Measurements from ENCODE around the gene TLR3. TPM values are rescaled to one million over a fixed set of nuclear protein-coding genes. Genes with fewer than 3 reads are reported as not detected.

TLR3 gene
- total and polyA plus RNA-seq, 7 donors, result 1.8 to 8.2 (median 3.1) TPM

GRCh38 chr4:186081202-186081807 is 12.3 kb downstream of the TLR3 start:
- peaks cover 0 to 34% (median 2%) of the 10 kb centered on the region in 4 donors for H3K36me3 ChIP-seq
- TF ChIP-seq POLR2AphosphoS5 (IDR thresholded peaks at IDR 0.05), result no peak
- no peak for TF ChIP-seq POLR2A (IDR thresholded peaks at IDR 0.05)
- TF ChIP-seq EP300 (IDR thresholded peaks at IDR 0.05), result no peak

GRCh38 chr4:186082221-186082620 is 13.3 kb downstream of the TLR3 start:
- peaks cover 0 to 34% (median 2%) of the 10 kb centered on the region in 4 donors for H3K36me3 ChIP-seq
- intact Hi-C loops (cut with DNase I), result no loop called here
- no peaks in the 10 kb centered on the region for H3K9me3 ChIP-seq
- no peak for TF ChIP-seq EP300 (IDR thresholded peaks at IDR 0.05)
- no peak for TF ChIP-seq POLR2A (IDR thresholded peaks at IDR 0.05)
- no peak for TF ChIP-seq CTCF (IDR thresholded peaks at IDR 0.05)
- TF ChIP-seq POLR2AphosphoS5 (IDR thresholded peaks at IDR 0.05), result no peak
- 76 to 86% methylated on average over 4 of the region's 4 CpGs for WGBS, 2 donors
- H3K27me3 ChIP-seq, result no peaks in the 10 kb centered on the region
- no peak overlapping the region for H3K4me3 ChIP-seq
- no peak for DNase-seq
- peaks cover 0 to 5% (median 0%) of the 10 kb centered on the region in 4 donors for H3K4me1 ChIP-seq
- H3K27ac ChIP-seq, result no peak overlapping the region

More at GRCh38 chr4:186081202-186081807, 12.3 kb downstream of the TLR3 start:
- H3K4me1 ChIP-seq, result peaks cover 0 to 5% (median 0%) of the 10 kb centered on the region in 4 donors
- H3K4me3 ChIP-seq, result no peak overlapping the region
- no peaks in the 10 kb centered on the region for H3K9me3 ChIP-seq
- WGBS, 2 donors, result 65 to 82% methylated on average over 15 of the region's 15 CpGs
- no peak for DNase-seq
- H3K27me3 ChIP-seq, result no peaks in the 10 kb centered on the region
- H3K27ac ChIP-seq, result no peak overlapping the region
- intact Hi-C loops (cut with DNase I), result no loop called here

GRCh38 chr4:186088523-186088922 is 19.6 kb downstream of the TLR3 start:
- H3K4me3 ChIP-seq, result no peak overlapping the region
- intact Hi-C loops (cut with DNase I), result no loop called here
- DNase-seq, result no peak
- H3K36me3 ChIP-seq, result peaks cover 0 to 11% (median 0%) of the 10 kb centered on the region in 4 donors
- H3K27me3 ChIP-seq, result no peaks in the 10 kb centered on the region
- H3K9me3 ChIP-seq, result no peaks in the 10 kb centered on the region
- no peaks in the 10 kb centered on the region for H3K4me1 ChIP-seq
- no peak overlapping the region for H3K27ac ChIP-seq
- TF ChIP-seq CTCF (IDR thresholded peaks at IDR 0.05) (no peak), POLR2AphosphoS5 (IDR thresholded peaks at IDR 0.05) (no peak)

- H3K36me3 ChIP-seq, result no peaks in the 10 kb centered on the region
- H3K27ac ChIP-seq, result no peak overlapping the region
- DNase-seq, result no peak
- peaks cover 0 to 12% (median 5%) of the 10 kb centered on the region in 4 donors for H3K4me1 ChIP-seq
- no peaks in the 10 kb centered on the region for H3K9me3 ChIP-seq
- intact Hi-C loops (cut with DNase I), result no loop called here
- TF ChIP-seq POLR2AphosphoS5 (IDR thresholded peaks at IDR 0.05) (no peak), POLR2A (IDR thresholded peaks at IDR 0.05) (no peak), CTCF (IDR thresholded peaks at IDR 0.05) (no peak), EP300 (IDR thresholded peaks at IDR 0.05) (no peak)
- no peak overlapping the region for H3K4me3 ChIP-seq
- no peaks in the 10 kb centered on the region for H3K27me3 ChIP-seq
- WGBS, 2 donors, result 91 to 93% methylated on average over 17 of the region's 17 CpGs
Measured at GRCh38 chr4:186092296-186092695, 23.3 kb downstream of the TLR3 start.

- DNase-seq, result no peak
- intact Hi-C loops (cut with DNase I), result no loop called here
- TF ChIP-seq POLR2AphosphoS5 (IDR thresholded peaks at IDR 0.05), result no peak
- no peak for TF ChIP-seq CTCF (IDR thresholded peaks at IDR 0.05)
- no peak for TF ChIP-seq EP300 (IDR thresholded peaks at IDR 0.05)
- no peak for TF ChIP-seq POLR2A (IDR thresholded peaks at IDR 0.05)
- Histone ChIP-seq H3K4me3 (no peak overlapping the region), H3K27me3 (no peaks in the 10 kb centered on the region), H3K4me1 (peaks cover 0 to 14% (median 6%) of the 10 kb centered on the region in 4 donors), H3K36me3 (no peaks in the 10 kb centered on the region), H3K9me3 (no peaks in the 10 kb centered on the region), H3K27ac (no peak overlapping the region)
- WGBS, 2 donors, result 27 to 70% methylated on average over 13 of the region's 13 CpGs
Measured at GRCh38 chr4:186095406-186095805, 26.4 kb downstream of the TLR3 start.

All from sigmoid colon (tissue), 7 donors.